ENCODE measurements around the gene FAM50B.

DNA sequence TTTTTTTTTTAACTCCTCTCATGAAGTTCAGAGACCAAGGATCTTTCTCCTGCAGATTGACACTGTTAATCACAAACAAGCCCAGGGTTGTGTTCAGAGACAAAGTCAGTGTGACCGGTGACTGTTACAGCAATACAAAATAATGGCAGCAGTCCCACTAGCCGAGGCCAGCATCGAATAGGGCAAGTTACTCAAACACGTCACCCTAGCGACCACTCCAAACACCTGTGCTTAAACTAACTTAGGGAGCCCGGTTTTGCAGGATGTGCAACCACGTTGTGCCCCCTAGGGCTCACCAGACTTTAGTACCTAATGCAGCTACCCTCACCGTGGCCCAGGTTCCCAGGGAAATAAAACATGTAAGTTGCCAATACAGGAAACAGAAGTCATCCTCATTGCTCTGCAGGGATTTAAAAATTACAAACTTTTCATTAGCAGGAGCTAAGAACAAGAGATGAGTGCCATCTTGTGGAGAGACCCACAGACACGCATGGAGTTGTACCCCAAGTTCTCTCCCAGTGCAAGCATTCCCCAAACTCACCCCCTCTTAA, 38.1 kb downstream of the FAM50B start:
- TF ChIP-seq, protein P1, sequence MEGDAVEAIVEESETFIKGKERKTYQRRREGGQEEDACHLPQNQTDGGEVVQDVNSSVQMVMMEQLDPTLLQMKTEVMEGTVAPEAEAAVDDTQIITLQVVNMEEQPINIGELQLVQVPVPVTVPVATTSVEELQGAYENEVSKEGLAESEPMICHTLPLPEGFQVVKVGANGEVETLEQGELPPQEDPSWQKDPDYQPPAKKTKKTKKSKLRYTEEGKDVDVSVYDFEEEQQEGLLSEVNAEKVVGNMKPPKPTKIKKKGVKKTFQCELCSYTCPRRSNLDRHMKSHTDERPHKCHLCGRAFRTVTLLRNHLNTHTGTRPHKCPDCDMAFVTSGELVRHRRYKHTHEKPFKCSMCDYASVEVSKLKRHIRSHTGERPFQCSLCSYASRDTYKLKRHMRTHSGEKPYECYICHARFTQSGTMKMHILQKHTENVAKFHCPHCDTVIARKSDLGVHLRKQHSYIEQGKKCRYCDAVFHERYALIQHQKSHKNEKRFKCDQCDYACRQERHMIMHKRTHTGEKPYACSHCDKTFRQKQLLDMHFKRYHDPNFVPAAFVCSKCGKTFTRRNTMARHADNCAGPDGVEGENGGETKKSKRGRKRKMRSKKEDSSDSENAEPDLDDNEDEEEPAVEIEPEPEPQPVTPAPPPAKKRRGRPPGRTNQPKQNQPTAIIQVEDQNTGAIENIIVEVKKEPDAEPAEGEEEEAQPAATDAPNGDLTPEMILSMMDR (IDR thresholded peaks at IDR 0.05; ENCODE audit: low read depth, low read length, poor library complexity, severe bottlenecking), result peak; percentile 47
- TF ChIP-seq EZH2phosphoT487 (IDR thresholded peaks at IDR 0.05; ENCODE audit: borderline replicate concordance, low read length), result no peak
